Measurements from ENCODE around the gene ZSCAN5A. TPM values are rescaled to one million over a fixed set of nuclear protein-coding genes. Genes with fewer than 3 reads are reported as not detected.
"Not testable (repeated sequence)": the region's sequence is repeated elsewhere in the genome, so short reads cannot be mapped to it uniquely, and the experiment has no call there.

The ZSCAN5A gene, protein sequence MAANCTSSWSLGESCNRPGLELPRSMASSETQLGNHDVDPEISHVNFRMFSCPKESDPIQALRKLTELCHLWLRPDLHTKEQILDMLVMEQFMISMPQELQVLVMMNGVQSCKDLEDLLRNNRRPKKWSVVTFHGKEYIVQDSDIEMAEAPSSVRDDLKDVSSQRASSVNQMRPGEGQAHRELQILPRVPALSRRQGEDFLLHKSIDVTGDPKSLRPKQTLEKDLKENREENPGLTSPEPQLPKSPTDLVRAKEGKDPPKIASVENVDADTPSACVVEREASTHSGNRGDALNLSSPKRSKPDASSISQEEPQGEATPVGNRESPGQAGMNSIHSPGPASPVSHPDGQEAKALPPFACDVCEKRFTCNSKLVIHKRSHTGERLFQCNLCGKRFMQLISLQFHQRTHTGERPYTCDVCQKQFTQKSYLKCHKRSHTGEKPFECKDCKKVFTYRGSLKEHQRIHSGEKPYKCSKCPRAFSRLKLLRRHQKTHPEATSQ
- polyA plus RNA-seq, result 7.0 TPM

DNA sequence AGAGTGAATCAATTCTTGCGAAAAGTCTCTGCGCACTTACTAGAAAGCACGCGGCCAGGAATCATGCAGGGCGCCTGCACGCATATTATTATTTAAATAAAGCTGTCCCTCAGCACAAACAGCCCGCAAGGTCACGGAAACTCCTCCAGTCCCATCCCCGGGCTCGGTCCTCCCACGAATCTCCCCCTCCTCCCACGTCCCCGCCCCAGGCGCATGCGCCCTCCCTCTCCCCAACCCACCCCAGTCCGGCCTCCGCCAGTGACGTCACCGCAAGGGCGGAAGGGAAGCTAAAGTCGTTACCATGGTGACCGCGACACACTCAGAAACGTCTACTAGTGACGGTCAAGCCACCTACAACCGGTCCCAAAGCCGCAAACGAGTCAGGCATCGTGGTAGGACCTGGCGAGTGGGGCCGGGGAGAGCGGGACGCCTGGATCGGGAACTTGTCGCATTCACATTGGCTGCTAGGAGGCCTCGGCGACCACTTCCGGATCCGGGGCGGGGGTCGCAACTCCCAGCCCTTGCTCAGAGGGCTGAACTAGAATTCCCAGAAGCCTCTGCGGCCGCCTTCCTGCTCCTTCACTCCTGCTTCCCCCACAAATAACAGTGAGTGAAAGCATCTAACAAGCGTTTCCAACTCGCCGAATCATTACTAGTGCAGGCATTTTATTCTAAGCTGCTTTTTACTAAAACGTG, at the start of gene ZSCAN5A:
Gene ZSCAN5A, minus strand, starts transcription at position 459 of the 696 bp plus-strand sequence. CDS start 89,793 bp downstream, outside the sequence.
- Mint-ChIP-seq H3K9me3 (no peaks in the 10 kb centered on the region), H3K27me3 (no peaks in the 10 kb centered on the region), H3K4me3 (peak within 1 kb of the TSS; percentile 92 to 100 (median 96)), H3K4me1 (peaks cover 8 to 15% (median 13%) of the 10 kb centered on the region in 3 donors), H3K27ac (peak within 1 kb of the TSS; percentile 96 to 100 (median 99)), H3K36me3 (no peaks in the 10 kb centered on the region)

- Mint-ChIP-seq H3K4me1 (peaks cover 0 to 3% (median 0%) of the 10 kb centered on the region in 3 donors), H3K36me3 (peaks cover 8% of the 10 kb centered on the region), H3K27me3 (no peaks in the 10 kb centered on the region), H3K9me3 (peaks cover 18 to 51% (median 43%) of the 10 kb centered on the region in 3 donors), H3K4me3 (no peak overlapping the region), H3K27ac (no peak overlapping the region)
Observed at GRCh38 chr19:56360841-56361240, 46.2 kb upstream of the ZSCAN5A start.

GRCh38 chr19:56356944-56357343, 42.3 kb upstream of the ZSCAN5A start:
- Mint-ChIP-seq H3K4me1 (peaks cover 0 to 3% (median 0%) of the 10 kb centered on the region in 3 donors), H3K9me3 (peaks cover 15 to 30% (median 28%) of the 10 kb centered on the region in 3 donors), H3K4me3 (no peak overlapping the region), H3K27ac (no peak overlapping the region), H3K27me3 (no peaks in the 10 kb centered on the region), H3K36me3 (peaks cover 6% of the 10 kb centered on the region)

DNA sequence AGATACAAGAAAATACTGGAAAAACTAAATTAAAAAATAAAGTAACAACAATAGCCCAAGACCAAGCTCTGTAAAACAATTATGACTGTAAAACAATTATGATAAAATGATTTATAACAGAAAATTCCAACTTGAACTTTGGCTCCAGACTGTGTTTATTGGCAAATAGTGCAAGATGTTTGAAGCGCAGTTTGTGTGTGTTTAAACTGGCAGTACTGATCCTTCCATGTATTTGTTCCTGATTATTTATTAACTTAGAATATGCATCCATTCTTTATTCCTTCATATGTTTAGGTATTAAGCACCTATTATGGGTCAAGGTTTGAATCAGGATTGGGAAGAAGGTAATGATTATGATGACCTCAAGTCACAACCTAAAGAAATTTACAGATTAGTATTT, 40.9 kb upstream of the ZSCAN5A start:
- Mint-ChIP-seq H3K9me3 (peaks cover 10 to 24% (median 19%) of the 10 kb centered on the region in 3 donors), H3K36me3 (peaks cover 2% of the 10 kb centered on the region), H3K27ac (no peak overlapping the region), H3K27me3 (no peaks in the 10 kb centered on the region), H3K4me1 (no peaks in the 10 kb centered on the region), H3K4me3 (no peak overlapping the region)

- Mint-ChIP-seq H3K4me1 (peaks cover 0 to 1% (median 0%) of the 10 kb centered on the region in 3 donors), H3K27ac (no peak overlapping the region), H3K4me3 (no peak overlapping the region), H3K27me3 (no peaks in the 10 kb centered on the region), H3K9me3 (no peaks in the 10 kb centered on the region), H3K36me3 (peaks cover 2% of the 10 kb centered on the region)
Observed at GRCh38 chr19:56351208-56351607, 36.6 kb upstream of the ZSCAN5A start.

DNA sequence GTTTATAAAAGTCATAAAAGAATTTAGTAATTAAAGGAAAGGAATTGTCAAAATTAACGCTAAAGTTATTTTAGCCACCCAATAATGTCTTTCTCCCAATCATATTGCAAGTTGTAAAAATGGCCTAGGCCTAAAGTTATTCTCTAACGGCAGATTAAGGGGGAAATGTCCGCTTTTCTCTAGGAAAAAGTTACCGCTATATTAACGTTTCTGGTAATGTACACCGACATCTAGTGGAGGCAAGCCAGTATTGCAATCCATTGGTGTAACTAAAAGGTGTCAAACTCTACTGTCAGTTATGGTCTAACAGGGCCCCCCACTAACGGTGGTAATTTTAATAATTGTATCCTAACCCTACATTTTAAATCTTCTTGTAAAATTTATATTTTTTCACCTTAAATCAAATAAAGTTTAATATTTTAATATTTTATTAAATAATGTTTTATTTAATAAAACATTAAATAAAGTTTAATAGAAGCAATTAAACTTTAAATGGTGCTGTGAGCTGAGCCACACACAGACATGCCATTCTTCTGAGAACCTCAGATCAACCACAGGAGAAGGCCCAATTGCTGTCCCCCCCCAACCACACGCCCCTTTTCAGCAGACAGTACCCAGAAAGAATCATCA, 35.9 kb upstream of the ZSCAN5A start:
- Mint-ChIP-seq H3K27me3 (no peaks in the 10 kb centered on the region), H3K4me1 (peaks cover 0 to 3% (median 0%) of the 10 kb centered on the region in 3 donors), H3K36me3 (peaks cover 2% of the 10 kb centered on the region), H3K27ac (no peak overlapping the region), H3K9me3 (no peaks in the 10 kb centered on the region), H3K4me3 (no peak overlapping the region)

DNA sequence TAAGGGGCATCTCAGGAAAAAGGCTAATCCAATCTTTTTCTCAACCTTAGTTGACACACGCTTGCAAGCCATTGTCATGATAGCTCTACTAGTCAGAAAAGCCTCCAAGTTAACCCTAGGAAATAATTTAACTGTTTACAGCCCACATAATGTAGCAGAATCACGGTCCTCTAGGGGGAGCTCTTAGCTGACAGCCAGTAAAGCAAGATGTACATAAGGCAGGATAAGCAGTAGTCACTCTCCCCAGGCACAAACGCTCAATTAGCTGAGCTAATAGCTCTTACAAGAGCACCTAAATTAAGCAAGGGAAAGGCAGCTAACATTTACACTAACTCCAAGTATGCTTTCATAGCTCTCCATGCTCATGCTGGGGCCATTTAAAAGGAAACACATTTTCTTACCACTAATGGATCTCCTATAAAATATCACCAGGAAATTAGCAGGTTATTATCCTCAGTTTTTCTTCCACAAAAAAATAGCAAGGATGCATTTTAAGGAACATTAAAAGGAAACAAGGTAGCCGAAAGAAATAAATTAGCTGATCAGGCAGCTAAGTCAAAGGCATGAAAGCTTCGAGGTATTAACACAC, 33.7 kb upstream of the ZSCAN5A start:
- Mint-ChIP-seq H3K4me1 (peaks cover 0 to 3% (median 0%) of the 10 kb centered on the region in 3 donors), H3K36me3 (peaks cover 2% of the 10 kb centered on the region), H3K27me3 (no peaks in the 10 kb centered on the region), H3K27ac (no peak overlapping the region), H3K9me3 (no peaks in the 10 kb centered on the region), H3K4me3 (no peak overlapping the region)

GRCh38 chr19:56347163-56347778, 32.6 kb upstream of the ZSCAN5A start:
- H3K36me3 Mint-ChIP-seq, result no peaks in the 10 kb centered on the region
- H3K27ac Mint-ChIP-seq, result no peak overlapping the region
- peaks cover 0 to 3% (median 0%) of the 10 kb centered on the region in 3 donors for H3K4me1 Mint-ChIP-seq
- peaks cover 0 to 9% (median 8%) of the 10 kb centered on the region in 3 donors for H3K9me3 Mint-ChIP-seq
- no peaks in the 10 kb centered on the region for H3K27me3 Mint-ChIP-seq
- H3K4me3 Mint-ChIP-seq, result no peak overlapping the region

- H3K27ac Mint-ChIP-seq, result peak overlapping the region in 1 of 3 donors; percentile 87
- H3K27me3 Mint-ChIP-seq, result no peaks in the 10 kb centered on the region
- no peak overlapping the region for H3K4me3 Mint-ChIP-seq
- peaks cover 5 to 21% (median 9%) of the 10 kb centered on the region in 3 donors for H3K9me3 Mint-ChIP-seq
- peaks cover 0 to 1% (median 0%) of the 10 kb centered on the region in 3 donors for H3K4me1 Mint-ChIP-seq
- peaks cover 1% of the 10 kb centered on the region for H3K36me3 Mint-ChIP-seq
Observed at GRCh38 chr19:56341948-56342347, 27.3 kb upstream of the ZSCAN5A start.

DNA sequence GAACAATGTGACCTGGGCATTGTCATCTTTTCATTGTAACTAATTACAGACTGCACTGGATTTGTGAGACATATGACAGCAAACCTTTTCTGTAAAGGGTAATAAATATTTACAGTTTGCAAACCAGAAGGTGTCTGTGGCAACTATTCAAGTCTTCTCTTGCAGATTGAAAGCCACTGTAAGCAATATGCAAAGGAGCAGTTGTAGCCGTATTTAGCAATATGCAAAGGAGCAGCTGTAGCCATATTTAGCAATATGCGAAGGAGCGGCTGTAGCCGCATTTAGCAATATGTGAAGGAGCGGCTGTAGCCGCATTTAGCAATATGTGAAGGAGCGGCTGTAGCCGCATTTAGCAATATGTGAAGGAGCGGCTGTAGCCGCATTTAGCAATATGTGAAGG, 24.4 kb upstream of the ZSCAN5A start:
- not testable (repeated sequence) for H3K27me3 Mint-ChIP-seq, H3K27ac Mint-ChIP-seq, H3K4me1 Mint-ChIP-seq, H3K36me3 Mint-ChIP-seq
- H3K4me3 Mint-ChIP-seq, result peak overlapping the region in 1 of 4 donors; percentile 21
- H3K9me3 Mint-ChIP-seq, result peaks cover 5 to 21% (median 9%) of the 10 kb centered on the region in 3 donors

DNA sequence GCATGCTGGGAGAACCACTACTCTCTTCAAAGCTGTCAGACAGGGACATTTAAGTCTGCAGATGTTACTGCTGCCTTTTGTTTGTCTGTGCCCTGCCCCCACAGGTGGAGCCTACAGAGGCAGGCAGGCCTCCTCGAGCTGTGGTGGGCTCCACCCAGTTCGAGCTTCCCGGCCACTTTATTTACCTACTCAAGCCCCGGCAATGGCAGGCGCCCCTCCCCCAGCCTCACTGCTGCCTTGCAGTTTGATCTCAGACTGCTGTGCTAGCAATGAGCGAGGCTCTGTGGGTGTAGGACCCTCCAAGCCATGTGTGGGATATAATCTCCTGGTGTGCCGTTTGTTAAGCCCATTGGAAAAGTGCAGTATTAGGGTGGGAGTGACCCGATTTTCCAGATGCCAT, 22.4 kb upstream of the ZSCAN5A start:
- not testable (repeated sequence) for H3K27me3 Mint-ChIP-seq, H3K4me1 Mint-ChIP-seq, H3K36me3 Mint-ChIP-seq, H3K27ac Mint-ChIP-seq, H3K4me3 Mint-ChIP-seq
- peaks cover 4 to 13% (median 5%) of the 10 kb centered on the region in 3 donors for H3K9me3 Mint-ChIP-seq

DNA sequence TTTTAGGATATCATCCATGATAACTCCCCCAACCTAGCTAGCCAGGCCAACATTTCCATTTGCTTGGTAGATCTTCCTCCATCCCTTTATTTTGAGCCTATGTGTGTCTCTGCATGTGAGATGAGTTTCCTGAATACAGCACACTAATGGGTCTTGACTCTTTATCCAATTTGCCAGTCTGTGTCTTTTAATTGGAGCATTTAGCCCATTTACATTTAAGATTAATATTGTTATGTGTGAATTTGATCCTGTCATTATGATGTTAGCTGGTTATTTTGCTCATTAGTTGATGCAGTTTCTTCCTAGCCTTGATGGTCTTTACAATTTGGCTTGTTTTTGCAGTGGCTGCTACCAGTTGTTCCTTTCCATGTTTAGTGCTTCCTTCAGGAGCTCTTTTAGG, 20.7 kb upstream of the ZSCAN5A start:
- not testable (repeated sequence) for H3K27me3 Mint-ChIP-seq, H3K9me3 Mint-ChIP-seq, H3K27ac Mint-ChIP-seq, H3K4me1 Mint-ChIP-seq, H3K4me3 Mint-ChIP-seq, H3K36me3 Mint-ChIP-seq

DNA sequence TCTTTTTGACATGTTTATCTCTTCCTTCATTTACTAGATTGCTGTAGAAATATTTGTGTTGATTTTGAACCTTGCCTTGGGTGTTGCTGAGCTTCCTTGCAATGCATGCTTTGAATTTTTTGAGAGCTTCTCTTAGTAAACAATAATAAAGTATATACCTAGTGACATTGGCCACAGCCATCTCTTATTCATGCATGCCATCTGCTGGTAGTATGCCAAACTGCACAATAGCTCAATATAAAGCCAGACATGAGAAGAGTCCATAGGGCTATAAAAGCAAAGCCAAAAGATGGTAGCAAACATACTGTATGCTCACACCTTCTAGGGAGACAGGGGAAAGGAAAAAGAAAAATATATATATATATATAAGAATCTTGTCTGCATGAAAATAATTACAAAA, 18.9 kb upstream of the ZSCAN5A start:
- Mint-ChIP-seq H3K4me1 (no peaks in the 10 kb centered on the region), H3K27me3 (no peaks in the 10 kb centered on the region), H3K4me3 (no peak overlapping the region), H3K9me3 (peaks cover 0 to 5% (median 0%) of the 10 kb centered on the region in 3 donors), H3K36me3 (peaks cover 1% of the 10 kb centered on the region), H3K27ac (no peak overlapping the region)

DNA sequence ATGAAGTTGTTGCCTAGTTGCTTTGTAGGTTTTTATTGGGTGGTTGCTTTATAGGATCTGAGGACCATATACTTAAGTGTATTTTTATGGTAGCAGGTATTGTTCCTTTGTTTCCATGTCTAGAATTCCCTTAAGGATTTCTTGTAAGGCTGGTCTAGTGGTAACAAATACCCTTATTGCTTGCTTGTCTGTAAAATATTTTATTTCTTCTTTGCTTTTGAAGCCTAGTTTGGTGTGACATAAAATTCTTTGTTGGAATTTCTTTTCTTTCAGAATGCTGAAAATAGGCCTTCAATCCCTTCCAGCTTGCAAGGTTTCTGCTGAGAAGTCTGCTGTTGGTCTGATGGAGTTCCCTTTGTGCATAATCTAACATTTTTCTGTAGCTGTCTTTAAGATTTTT, 18.1 kb upstream of the ZSCAN5A start:
- Mint-ChIP-seq H3K27me3 (no peaks in the 10 kb centered on the region), H3K9me3 (peaks cover 0 to 5% (median 0%) of the 10 kb centered on the region in 3 donors), H3K4me1 (no peaks in the 10 kb centered on the region), H3K4me3 (no peak overlapping the region), H3K27ac (no peak overlapping the region), H3K36me3 (peaks cover 1% of the 10 kb centered on the region)

Data from IgD-negative memory B cell (primary cell).